Activated CD8-positive, alpha-beta memory T cell treated with anti-CD3 and anti-CD28 coated beads, Interleukin-2, amount 10 ng/mL, durations not matched to agents 7 days and 5 days (primary cell): ENCODE results near the gene FNDC8. TPM values are rescaled to one million over a fixed set of nuclear protein-coding genes. Genes with fewer than 3 reads are reported as not detected.
"Not testable (repeated sequence)": the region's sequence is repeated elsewhere in the genome, so short reads cannot be mapped to it uniquely, and the experiment has no call there.

Experiments used
- ATAC-seq: fragments of 150-1000 bp; cut with Tn5 transposase; one replicate; pipeline ENCODE4 v1.10.0; 2021; ENCODE audit warnings: moderate library complexity
- CTCF ChIA-PET: fragments of 350-600 bp; sonication (Branson Sonifier 250); formaldehyde crosslinking; loops from one replicate; lab custom pipeline; 2021; ENCODE audit warnings: antibody characterized with exemption; lab: Charles Lee
- DNase-seq: peaks from one replicate; pipeline ENCODE4 v3.0.0-alpha.2; 2020
- H3K27ac Mint-ChIP-seq: one replicate; pipeline ENCODE4 v1.8.0; 2021; ENCODE audit warnings: mild to moderate bottlenecking, mixed read lengths
- H3K27me3 Mint-ChIP-seq: one replicate; pipeline ENCODE4 v1.8.0; 2021; ENCODE audit warnings: mixed read lengths
- H3K36me3 Mint-ChIP-seq: one replicate; pipeline ENCODE4 v1.8.0; 2021; ENCODE audit warnings: mild to moderate bottlenecking, mixed read lengths
- H3K4me1 Mint-ChIP-seq: one replicate; pipeline ENCODE4 v1.8.0; 2021; ENCODE audit warnings: mixed read lengths
- H3K4me3 Mint-ChIP-seq: one replicate; pipeline ENCODE4 v1.8.0; 2021; ENCODE audit warnings: mild to moderate bottlenecking, moderate library complexity, mixed read lengths
- H3K9me3 Mint-ChIP-seq: one replicate; pipeline ENCODE4 v1.8.0; 2022; ENCODE audit warnings: low read depth, mixed read lengths
- total RNA-seq, 2 experiments: library from RNA; stranded (reverse); gene quantifications; one replicate each; pipeline ENCODE4 v1.2.3, GENCODE V29; 2021

The FNDC8 gene
- total RNA-seq, 2 experiments from 2014 or later, result not detected

GRCh38 chr17:35132816-35133550 is 11.6 kb downstream of the FNDC8 start:
- CTCF ChIA-PET, result no interaction called here
- no peak overlapping the region for H3K27ac Mint-ChIP-seq
- H3K27me3 Mint-ChIP-seq, result no peaks in the 10 kb centered on the region
- DNase-seq (no peak), ATAC-seq (no peak)
- no peaks in the 10 kb centered on the region for H3K4me1 Mint-ChIP-seq
- H3K4me3 Mint-ChIP-seq, result no peak overlapping the region
- no peaks in the 10 kb centered on the region for H3K9me3 Mint-ChIP-seq
- H3K36me3 Mint-ChIP-seq, result peaks cover 46% of the 10 kb centered on the region

- Mint-ChIP-seq H3K27me3 (no peaks in the 10 kb centered on the region), H3K9me3 (no peaks in the 10 kb centered on the region), H3K4me3 (no peak overlapping the region), H3K4me1 (peaks cover 4% of the 10 kb centered on the region), H3K36me3 (peaks cover 51% of the 10 kb centered on the region), H3K27ac (no peak overlapping the region)
- no peak for ATAC-seq
- CTCF ChIA-PET, result no interaction called here
- no peak for DNase-seq
These were observed 13.9 kb downstream of the FNDC8 start for GRCh38 chr17:35135322-35135721.

GRCh38 chr17:35138218-35138617 is 16.8 kb downstream of the FNDC8 start:
- Mint-ChIP-seq H3K4me1 (peaks cover 16% of the 10 kb centered on the region), H3K36me3 (peaks cover 38% of the 10 kb centered on the region), H3K4me3 (no peak overlapping the region), H3K9me3 (no peaks in the 10 kb centered on the region), H3K27me3 (no peaks in the 10 kb centered on the region), H3K27ac (no peak overlapping the region)
- ATAC-seq (no peak), DNase-seq (no peak)
- CTCF ChIA-PET, result no interaction called here

GRCh38 chr17:35141681-35142466 is 20.5 kb downstream of the FNDC8 start, which contains the start of gene NLE1:
NLE1 (minus strand) TSS chr17:35142303; CDS start chr17:35142275, 28 bp downstream.
- peak within 1 kb of the TSS; percentile 81 for H3K4me3 Mint-ChIP-seq
- CTCF ChIA-PET, result interaction anchor here (0.9 to 1.9 kb wide), 10 partner anchors 15 to 622 kb away, joined by 3 to 11 read pairs (median 6); partner anchors contain the start of genes RAD51D and SLFN5

GRCh38 chr17:35142467-35142796 is 21.0 kb downstream of the FNDC8 start:
- no peak for ATAC-seq
- H3K4me3 Mint-ChIP-seq, result peak overlapping the region; percentile 81
- no peak for DNase-seq
- H3K27ac Mint-ChIP-seq, result peak overlapping the region; percentile 81
- CTCF ChIA-PET, result interaction anchor here (1.9 kb wide), 1 partner anchor 16 kb away, joined by 11 read pairs; no protein-coding TSS in a partner anchor
- no peaks in the 10 kb centered on the region for H3K27me3 Mint-ChIP-seq
- H3K9me3 Mint-ChIP-seq, result no peaks in the 10 kb centered on the region
- H3K36me3 Mint-ChIP-seq, result peaks cover 9% of the 10 kb centered on the region
- peaks cover 16% of the 10 kb centered on the region for H3K4me1 Mint-ChIP-seq

More at GRCh38 chr17:35141681-35142466, 20.5 kb downstream of the FNDC8 start, which contains the start of gene NLE1:
- Mint-ChIP-seq H3K36me3 (peaks cover 12% of the 10 kb centered on the region), H3K9me3 (no peaks in the 10 kb centered on the region), H3K27ac (peak within 1 kb of the TSS; percentile 81), H3K4me1 (peaks cover 16% of the 10 kb centered on the region), H3K27me3 (no peaks in the 10 kb centered on the region)
- DNase-seq, result peak; percentile 90
- peak; percentile 93 for ATAC-seq

- H3K27ac Mint-ChIP-seq, result no peak overlapping the region
- H3K27me3 Mint-ChIP-seq, result no peaks in the 10 kb centered on the region
- peaks cover 15% of the 10 kb centered on the region for H3K4me1 Mint-ChIP-seq
- peaks cover 2% of the 10 kb centered on the region for H3K36me3 Mint-ChIP-seq
- no peak for ATAC-seq
- H3K9me3 Mint-ChIP-seq, result no peaks in the 10 kb centered on the region
- no peak for DNase-seq
- CTCF ChIA-PET, result interaction anchor here (0.8 to 1.6 kb wide), 2 partner anchors 25 to 55 kb away, joined by 3 to 4 read pairs; partner anchors contain the start of gene RAD51D
- no peak overlapping the region for H3K4me3 Mint-ChIP-seq
These were observed 23.4 kb downstream of the FNDC8 start for GRCh38 chr17:35144840-35145239.

GRCh38 chr17:35146214-35146833 is 24.9 kb downstream of the FNDC8 start:
- DNase-seq (no peak), ATAC-seq (no peak)
- peaks cover 2% of the 10 kb centered on the region for H3K36me3 Mint-ChIP-seq
- H3K4me3 Mint-ChIP-seq, result no peak overlapping the region
- H3K27ac Mint-ChIP-seq, result no peak overlapping the region
- H3K9me3 Mint-ChIP-seq, result no peaks in the 10 kb centered on the region
- peaks cover 6% of the 10 kb centered on the region for H3K4me1 Mint-ChIP-seq
- H3K27me3 Mint-ChIP-seq, result no peaks in the 10 kb centered on the region
- CTCF ChIA-PET, result interaction anchor here (1.5 kb wide), 1 partner anchor 619 kb away, joined by 3 read pairs; no protein-coding TSS in a partner anchor

- ATAC-seq (no peak), DNase-seq (no peak)
- H3K9me3 Mint-ChIP-seq, result no peaks in the 10 kb centered on the region
- no peaks in the 10 kb centered on the region for H3K36me3 Mint-ChIP-seq
- H3K4me3 Mint-ChIP-seq, result no peak within 1 kb of the TSS
- H3K27ac Mint-ChIP-seq, result no peak within 1 kb of the TSS
- CTCF ChIA-PET, result interaction anchor here (1.5 kb wide), 1 partner anchor 617 kb away, joined by 3 read pairs; no protein-coding TSS in a partner anchor
- no peaks in the 10 kb centered on the region for H3K27me3 Mint-ChIP-seq
- H3K4me1 Mint-ChIP-seq, result peaks cover 1% of the 10 kb centered on the region
These were observed 26.0 kb downstream of the FNDC8 start, which contains the start of gene UNC45B for GRCh38 chr17:35147375-35147905. UNC45B (plus strand) TSS chr17:35147817; CDS start chr17:35148264, 447 bp downstream.

- H3K4me3 Mint-ChIP-seq, result no peak overlapping the region
- peaks cover 4% of the 10 kb centered on the region for H3K27me3 Mint-ChIP-seq
- no peak for ATAC-seq
- no peak for DNase-seq
- no peak overlapping the region for H3K27ac Mint-ChIP-seq
- CTCF ChIA-PET, result no interaction called here
- no peaks in the 10 kb centered on the region for H3K9me3 Mint-ChIP-seq
- no peaks in the 10 kb centered on the region for H3K36me3 Mint-ChIP-seq
- no peaks in the 10 kb centered on the region for H3K4me1 Mint-ChIP-seq
These were observed 26.7 kb downstream of the FNDC8 start for GRCh38 chr17:35148144-35148543.

GRCh38 chr17:35149941-35150340 is 28.5 kb downstream of the FNDC8 start:
- Mint-ChIP-seq H3K27me3 (peaks cover 9% of the 10 kb centered on the region), H3K27ac (no peak overlapping the region), H3K4me1 (no peaks in the 10 kb centered on the region), H3K36me3 (no peaks in the 10 kb centered on the region), H3K4me3 (no peak overlapping the region), H3K9me3 (no peaks in the 10 kb centered on the region)
- DNase-seq (no peak), ATAC-seq (no peak)
- CTCF ChIA-PET, result no interaction called here

- H3K9me3 Mint-ChIP-seq, H3K27me3 Mint-ChIP-seq, DNase-seq, H3K4me1 Mint-ChIP-seq, H3K4me3 Mint-ChIP-seq, ATAC-seq, H3K27ac Mint-ChIP-seq, CTCF ChIA-PET, H3K36me3 Mint-ChIP-seq: not testable (repeated sequence)
These were observed 29.7 kb downstream of the FNDC8 start for GRCh38 chr17:35151080-35151479.

GRCh38 chr17:35152421-35153140 is 31.2 kb downstream of the FNDC8 start:
- Mint-ChIP-seq H3K27me3 (peaks cover 9% of the 10 kb centered on the region), H3K36me3 (no peaks in the 10 kb centered on the region), H3K9me3 (no peaks in the 10 kb centered on the region), H3K27ac (no peak overlapping the region), H3K4me3 (no peak overlapping the region), H3K4me1 (no peaks in the 10 kb centered on the region)
- CTCF ChIA-PET, result no interaction called here
- no peak for DNase-seq
- no peak for ATAC-seq
